ENCODE results near the gene FRAS1.

FRAS1 gene

GRCh38 chr4:78292856-78293255, 235.7 kb downstream of the FRAS1 start:
- H4K20me1 ChIP-seq (ENCODE audit: insufficient read depth, low read length) = no peaks in the 10 kb centered on the region
- no peak overlapping the region for H3K4me3 ChIP-seq (ENCODE audit: low read depth in 1 of 2, low read length in 2 of 2)
- DNase-seq (no peak), ATAC-seq (ENCODE audit: insufficient read depth, low read depth) (no peak)
- no peaks in the 10 kb centered on the region for H3K9me3 ChIP-seq (ENCODE audit: insufficient read depth, low read length, severe bottlenecking)
- H3K36me3 ChIP-seq (ENCODE audit: insufficient read depth, low read length) = no peaks in the 10 kb centered on the region
- TF ChIP-seq CTCF (IDR thresholded peaks at IDR 0.05; ENCODE audit: borderline replicate concordance, extremely low read depth, low read length, poor library complexity, severe bottlenecking) (no peak), EZH2 (IDR thresholded peaks at IDR 0.05; ENCODE audit: borderline replicate concordance, low read depth, low read length, severe bottlenecking) (no peak)
- H3K4me2 ChIP-seq (ENCODE audit: insufficient read depth, low read length) = no peak overlapping the region
- no peaks in the 10 kb centered on the region for H3K79me2 ChIP-seq (ENCODE audit: insufficient read depth, low read length)
- peaks cover 2% of the 10 kb centered on the region for H3K27me3 ChIP-seq (ENCODE audit: insufficient read depth, low read length, poor library complexity)
- no peak overlapping the region for H2AFZ ChIP-seq (ENCODE audit: low read depth, low read length)
- H3K4me1 ChIP-seq (ENCODE audit: insufficient read depth, low read length) = no peaks in the 10 kb centered on the region
- no peak overlapping the region for H3K27ac ChIP-seq (ENCODE audit: low read length)
- no peak overlapping the region for H3K9ac ChIP-seq (ENCODE audit: low read depth, low read length)

- no peaks in the 10 kb centered on the region for H4K20me1 ChIP-seq (ENCODE audit: insufficient read depth, low read length)
- DNase-seq (no peak), ATAC-seq (ENCODE audit: insufficient read depth, low read depth) (no peak)
- H3K27ac ChIP-seq (ENCODE audit: low read length) = no peak overlapping the region
- H3K79me2 ChIP-seq (ENCODE audit: insufficient read depth, low read length) = no peaks in the 10 kb centered on the region
- no peak overlapping the region for H3K9ac ChIP-seq (ENCODE audit: low read depth, low read length)
- no peaks in the 10 kb centered on the region for H3K4me1 ChIP-seq (ENCODE audit: insufficient read depth, low read length)
- H3K9me3 ChIP-seq (ENCODE audit: insufficient read depth, low read length, severe bottlenecking) = no peaks in the 10 kb centered on the region
- TF ChIP-seq CTCF (IDR thresholded peaks at IDR 0.05; ENCODE audit: borderline replicate concordance, extremely low read depth, low read length, poor library complexity, severe bottlenecking) = no peak
- no peak for TF ChIP-seq EZH2 (IDR thresholded peaks at IDR 0.05; ENCODE audit: borderline replicate concordance, low read depth, low read length, severe bottlenecking)
- H2AFZ ChIP-seq (ENCODE audit: low read depth, low read length) = no peak overlapping the region
- no peaks in the 10 kb centered on the region for H3K36me3 ChIP-seq (ENCODE audit: insufficient read depth, low read length)
- no peak overlapping the region for H3K4me3 ChIP-seq (ENCODE audit: low read depth in 1 of 2, low read length in 2 of 2)
- H3K27me3 ChIP-seq (ENCODE audit: insufficient read depth, low read length, poor library complexity) = peaks cover 2% of the 10 kb centered on the region
- no peak overlapping the region for H3K4me2 ChIP-seq (ENCODE audit: insufficient read depth, low read length)
Observed at GRCh38 chr4:78293348-78293747, 236.2 kb downstream of the FRAS1 start.

GRCh38 chr4:78293821-78294301, 236.7 kb downstream of the FRAS1 start:
- Histone ChIP-seq H3K4me3 (ENCODE audit: low read depth in 1 of 2, low read length in 2 of 2) (no peak overlapping the region), H3K4me2 (ENCODE audit: insufficient read depth, low read length) (no peak overlapping the region), H3K4me1 (ENCODE audit: insufficient read depth, low read length) (no peaks in the 10 kb centered on the region), H3K79me2 (ENCODE audit: insufficient read depth, low read length) (no peaks in the 10 kb centered on the region), H3K36me3 (ENCODE audit: insufficient read depth, low read length) (no peaks in the 10 kb centered on the region), H2AFZ (ENCODE audit: low read depth, low read length) (no peak overlapping the region), H3K27me3 (ENCODE audit: insufficient read depth, low read length, poor library complexity) (peaks cover 2% of the 10 kb centered on the region), H3K9ac (ENCODE audit: low read depth, low read length) (no peak overlapping the region), H4K20me1 (ENCODE audit: insufficient read depth, low read length) (no peaks in the 10 kb centered on the region), H3K27ac (ENCODE audit: low read length) (no peak overlapping the region), H3K9me3 (ENCODE audit: insufficient read depth, low read length, severe bottlenecking) (no peaks in the 10 kb centered on the region)
- TF ChIP-seq EZH2 (IDR thresholded peaks at IDR 0.05; ENCODE audit: borderline replicate concordance, low read depth, low read length, severe bottlenecking) (no peak), CTCF (IDR thresholded peaks at IDR 0.05; ENCODE audit: borderline replicate concordance, extremely low read depth, low read length, poor library complexity, severe bottlenecking) (no peak)
- DNase-seq (no peak), ATAC-seq (ENCODE audit: insufficient read depth, low read depth) (no peak)

GRCh38 chr4:78296261-78296660, 239.1 kb downstream of the FRAS1 start:
- DNase-seq (no peak), ATAC-seq (ENCODE audit: insufficient read depth, low read depth) (no peak)
- H3K27me3 ChIP-seq (ENCODE audit: insufficient read depth, low read length, poor library complexity) = peaks cover 2% of the 10 kb centered on the region
- no peaks in the 10 kb centered on the region for H3K9me3 ChIP-seq (ENCODE audit: insufficient read depth, low read length, severe bottlenecking)
- H3K36me3 ChIP-seq (ENCODE audit: insufficient read depth, low read length) = no peaks in the 10 kb centered on the region
- H3K4me1 ChIP-seq (ENCODE audit: insufficient read depth, low read length) = no peaks in the 10 kb centered on the region
- no peak overlapping the region for H2AFZ ChIP-seq (ENCODE audit: low read depth, low read length)
- no peaks in the 10 kb centered on the region for H3K79me2 ChIP-seq (ENCODE audit: insufficient read depth, low read length)
- H3K4me2 ChIP-seq (ENCODE audit: insufficient read depth, low read length) = no peak overlapping the region
- TF ChIP-seq CTCF (IDR thresholded peaks at IDR 0.05; ENCODE audit: borderline replicate concordance, extremely low read depth, low read length, poor library complexity, severe bottlenecking) = no peak
- no peak for TF ChIP-seq EZH2 (IDR thresholded peaks at IDR 0.05; ENCODE audit: borderline replicate concordance, low read depth, low read length, severe bottlenecking)
- no peak overlapping the region for H3K4me3 ChIP-seq (ENCODE audit: low read depth in 1 of 2, low read length in 2 of 2)
- no peak overlapping the region for H3K9ac ChIP-seq (ENCODE audit: low read depth, low read length)
- no peaks in the 10 kb centered on the region for H4K20me1 ChIP-seq (ENCODE audit: insufficient read depth, low read length)
- no peak overlapping the region for H3K27ac ChIP-seq (ENCODE audit: low read length)

Measured in DND-41 (cell line).